ENCODE measurements around the gene SLC22A14. TPM values are rescaled to one million over a fixed set of nuclear protein-coding genes. Genes with fewer than 3 reads are reported as not detected.

Gene SLC22A14
- total RNA-seq, 4 donors from 2014 or later = 5.0 TPM; not detected in 3

DNA sequence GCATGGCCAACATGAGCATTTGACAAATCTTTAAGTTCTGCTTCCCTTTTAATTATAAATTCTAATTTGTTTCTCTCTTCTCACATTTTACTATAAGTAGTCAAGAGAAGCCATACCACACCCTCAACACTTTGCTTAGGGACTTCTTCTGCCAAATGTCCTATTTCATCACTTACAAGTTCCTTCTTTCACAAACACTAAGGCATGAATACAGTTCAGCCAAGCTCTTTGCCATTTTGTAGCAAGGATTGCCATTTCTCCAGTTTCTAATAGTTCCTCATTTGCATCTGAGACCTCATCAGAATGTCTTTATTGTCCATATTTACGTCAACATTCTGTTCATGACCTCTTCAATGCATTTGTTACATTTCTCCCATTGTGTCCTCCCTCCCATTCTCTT lies 29.4 kb downstream of the SLC22A14 start:
- H3K27me3 ChIP-seq = no peaks in the 10 kb centered on the region
- H3K36me3 ChIP-seq = no peaks in the 10 kb centered on the region
- H3K4me3 ChIP-seq = no peak overlapping the region
- H3K4me1 ChIP-seq = no peaks in the 10 kb centered on the region
- no peak overlapping the region for H3K27ac ChIP-seq
- TF ChIP-seq, protein P1, sequence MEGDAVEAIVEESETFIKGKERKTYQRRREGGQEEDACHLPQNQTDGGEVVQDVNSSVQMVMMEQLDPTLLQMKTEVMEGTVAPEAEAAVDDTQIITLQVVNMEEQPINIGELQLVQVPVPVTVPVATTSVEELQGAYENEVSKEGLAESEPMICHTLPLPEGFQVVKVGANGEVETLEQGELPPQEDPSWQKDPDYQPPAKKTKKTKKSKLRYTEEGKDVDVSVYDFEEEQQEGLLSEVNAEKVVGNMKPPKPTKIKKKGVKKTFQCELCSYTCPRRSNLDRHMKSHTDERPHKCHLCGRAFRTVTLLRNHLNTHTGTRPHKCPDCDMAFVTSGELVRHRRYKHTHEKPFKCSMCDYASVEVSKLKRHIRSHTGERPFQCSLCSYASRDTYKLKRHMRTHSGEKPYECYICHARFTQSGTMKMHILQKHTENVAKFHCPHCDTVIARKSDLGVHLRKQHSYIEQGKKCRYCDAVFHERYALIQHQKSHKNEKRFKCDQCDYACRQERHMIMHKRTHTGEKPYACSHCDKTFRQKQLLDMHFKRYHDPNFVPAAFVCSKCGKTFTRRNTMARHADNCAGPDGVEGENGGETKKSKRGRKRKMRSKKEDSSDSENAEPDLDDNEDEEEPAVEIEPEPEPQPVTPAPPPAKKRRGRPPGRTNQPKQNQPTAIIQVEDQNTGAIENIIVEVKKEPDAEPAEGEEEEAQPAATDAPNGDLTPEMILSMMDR (IDR thresholded peaks at IDR 0.05) = no peak
- no peak for TF ChIP-seq POLR2A (IDR thresholded peaks at IDR 0.05)
- no peaks in the 10 kb centered on the region for H3K9me3 ChIP-seq
- no peak for DNase-seq

- Histone ChIP-seq H3K27ac (no peak overlapping the region), H3K4me3 (no peak overlapping the region), H3K9me3 (no peaks in the 10 kb centered on the region), H3K27me3 (no peaks in the 10 kb centered on the region), H3K36me3 (no peaks in the 10 kb centered on the region), H3K4me1 (no peaks in the 10 kb centered on the region)
- DNase-seq = no peak
- TF ChIP-seq, protein P1 (IDR thresholded peaks at IDR 0.05) = no peak
- TF ChIP-seq POLR2A (IDR thresholded peaks at IDR 0.05) = no peak
These were observed 29.8 kb downstream of the SLC22A14 start for GRCh38 chr3:38311941-38312340.

DNA sequence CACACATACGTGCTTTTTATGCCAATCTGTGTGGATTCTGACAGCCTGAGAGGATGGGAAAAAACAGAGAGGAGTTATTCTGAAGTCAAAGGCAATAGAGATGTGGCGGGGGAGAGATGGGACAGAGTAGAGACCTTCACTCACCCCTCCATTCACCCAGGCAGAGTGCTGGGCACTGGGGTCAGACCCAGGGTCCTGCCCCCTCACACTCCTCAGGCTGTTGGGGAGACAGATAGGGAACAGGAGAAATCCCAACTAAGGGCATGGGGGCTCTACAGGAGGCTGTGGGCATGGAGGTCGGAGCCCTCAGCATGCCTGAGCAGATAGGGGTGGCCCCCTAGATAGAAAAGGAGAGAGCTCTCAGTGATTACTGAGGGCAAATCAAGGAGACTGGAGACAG lies 30.3 kb downstream of the SLC22A14 start:
- no peaks in the 10 kb centered on the region for H3K36me3 ChIP-seq
- TF ChIP-seq, protein P1 (IDR thresholded peaks at IDR 0.05) = no peak
- TF ChIP-seq POLR2A (IDR thresholded peaks at IDR 0.05) = no peak
- H3K4me3 ChIP-seq = no peak overlapping the region
- no peaks in the 10 kb centered on the region for H3K9me3 ChIP-seq
- no peak overlapping the region for H3K27ac ChIP-seq
- no peaks in the 10 kb centered on the region for H3K4me1 ChIP-seq
- H3K27me3 ChIP-seq = no peaks in the 10 kb centered on the region
- DNase-seq = no peak

DNA sequence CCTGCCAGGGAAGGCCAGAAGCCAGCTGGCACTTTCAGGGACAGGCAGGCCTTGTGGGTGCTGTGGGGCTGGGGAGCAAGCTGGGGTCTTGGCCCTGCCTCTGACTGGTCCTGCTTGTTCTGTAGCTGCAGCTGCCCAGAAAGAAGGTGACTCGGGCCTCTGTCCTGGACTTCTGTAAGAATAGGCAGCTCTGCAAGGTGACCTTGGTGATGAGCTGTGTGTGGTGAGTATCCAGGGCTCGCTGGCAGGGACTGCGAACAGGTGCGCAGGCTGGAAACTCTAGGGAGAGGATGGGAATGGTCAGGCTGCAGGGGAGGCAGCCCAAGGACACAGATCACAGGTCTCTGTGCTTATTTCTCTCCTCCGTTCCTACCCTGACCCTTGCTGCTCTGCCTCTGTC lies 31.2 kb downstream of the SLC22A14 start:
- Histone ChIP-seq H3K27ac (no peak overlapping the region), H3K4me3 (no peak overlapping the region), H3K36me3 (no peaks in the 10 kb centered on the region), H3K9me3 (no peaks in the 10 kb centered on the region), H3K27me3 (no peaks in the 10 kb centered on the region), H3K4me1 (no peaks in the 10 kb centered on the region)
- no peak for TF ChIP-seq POLR2A (IDR thresholded peaks at IDR 0.05)
- TF ChIP-seq, protein P1 (IDR thresholded peaks at IDR 0.05) = no peak
- no peak for DNase-seq

DNA sequence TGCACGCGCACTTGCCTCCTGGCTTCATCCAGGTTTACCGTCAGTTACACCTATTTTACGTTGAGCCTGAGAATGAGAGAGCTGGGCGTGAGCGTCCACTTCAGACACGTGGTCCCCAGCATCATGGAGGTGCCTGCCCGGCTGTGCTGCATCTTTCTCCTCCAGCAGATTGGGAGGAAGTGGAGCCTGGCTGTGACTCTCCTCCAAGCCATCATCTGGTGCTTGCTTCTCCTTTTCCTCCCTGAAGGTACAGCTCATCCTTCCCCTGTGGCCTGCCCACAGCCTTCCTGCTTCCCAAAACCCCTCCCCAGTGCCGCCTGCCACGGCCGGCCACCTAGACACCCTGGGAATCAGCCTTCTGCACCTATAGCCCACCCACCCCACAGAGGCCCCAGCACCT lies 31.6 kb downstream of the SLC22A14 start:
- H3K4me1 ChIP-seq = no peaks in the 10 kb centered on the region
- H3K27ac ChIP-seq = no peak overlapping the region
- no peaks in the 10 kb centered on the region for H3K27me3 ChIP-seq
- no peaks in the 10 kb centered on the region for H3K36me3 ChIP-seq
- H3K4me3 ChIP-seq = no peak overlapping the region
- H3K9me3 ChIP-seq = no peaks in the 10 kb centered on the region
- no peak for DNase-seq
- TF ChIP-seq, protein P1 (IDR thresholded peaks at IDR 0.05) = no peak
- no peak for TF ChIP-seq POLR2A (IDR thresholded peaks at IDR 0.05)

DNA sequence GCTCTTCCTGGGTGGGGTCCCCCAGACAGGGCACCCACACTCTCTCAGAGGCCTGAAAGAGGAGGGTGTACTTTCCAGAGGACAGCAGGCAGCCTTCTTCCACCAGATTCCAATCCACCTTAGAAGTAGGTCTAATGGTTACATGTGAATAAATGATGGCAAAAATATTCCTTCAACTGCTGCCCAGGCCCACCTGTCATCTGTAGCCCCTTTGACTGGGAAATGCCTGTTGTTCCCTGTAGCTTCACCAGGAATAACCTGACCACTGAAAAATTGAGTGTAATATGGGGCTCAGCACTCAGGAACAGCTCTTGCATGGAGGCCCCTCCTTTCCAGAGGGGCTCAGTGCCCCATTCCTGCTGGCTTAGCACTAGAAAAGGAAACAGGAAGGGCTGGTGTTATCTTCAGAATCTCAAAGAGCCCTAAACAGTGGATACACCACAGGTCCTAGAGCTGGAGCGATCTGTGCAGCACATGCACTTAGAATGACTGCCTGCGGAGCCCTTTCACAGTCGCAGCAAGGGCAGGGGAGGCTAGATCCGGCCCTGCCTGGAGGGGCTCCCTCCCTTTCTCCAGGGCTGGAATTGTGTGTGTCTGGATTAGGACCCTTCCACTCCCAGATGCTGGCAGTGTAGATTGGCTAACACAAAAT lies 32.1 kb downstream of the SLC22A14 start:
- no peak for TF ChIP-seq POLR2A (IDR thresholded peaks at IDR 0.05)
- TF ChIP-seq, protein P1 (IDR thresholded peaks at IDR 0.05) = no peak
- no peaks in the 10 kb centered on the region for H3K27me3 ChIP-seq
- no peaks in the 10 kb centered on the region for H3K4me1 ChIP-seq
- H3K36me3 ChIP-seq = no peaks in the 10 kb centered on the region
- H3K27ac ChIP-seq = no peak overlapping the region
- no peak overlapping the region for H3K4me3 ChIP-seq
- no peak for DNase-seq
- H3K9me3 ChIP-seq = no peaks in the 10 kb centered on the region

All from Peyer's patch (tissue), 4 donors.